Stimulated activated CD8-positive, alpha-beta memory T cell treated with anti-CD3 and anti-CD28 coated beads, Interleukin-15, amount 100 ng/mL, for 48 hours (primary cell): ENCODE measurements around the gene KIAA0232.
A peak's percentile ranks its signal among the peaks of the same experiment; 100 is the strongest.

ENCODE experiments used
- DNase-seq, 2 donors: peaks; one replicate each; pipeline ENCODE4 v3.0.0-alpha.2; 2020; ENCODE audit warnings: low read depth in 2 of 2

KIAA0232 gene

GRCh38 chr4:6782147-6782845 lies at the start of gene KIAA0232:
TSS of gene KIAA0232 (plus strand) at chr4:6782727. CDS start at chr4:6824454, 41,727 bp downstream.
- peak; percentile 81 to 85 for DNase-seq

GRCh38 chr4:6733358-6734164 lies 49.0 kb upstream of the KIAA0232 start:
- DNase-seq = no peak

- no peak for DNase-seq
Observed at GRCh38 chr4:6734165-6734786, 48.3 kb upstream of the KIAA0232 start.

GRCh38 chr4:6739920-6740319 lies 42.6 kb upstream of the KIAA0232 start:
- no peak for DNase-seq

GRCh38 chr4:6740347-6740746 lies 42.2 kb upstream of the KIAA0232 start:
- DNase-seq = no peak

- no peak for DNase-seq
Observed at GRCh38 chr4:6742507-6742906, 40.0 kb upstream of the KIAA0232 start.

GRCh38 chr4:6742989-6743388 lies 39.5 kb upstream of the KIAA0232 start:
- no peak for DNase-seq

- no peak for DNase-seq
Observed at GRCh38 chr4:6746721-6747293, 35.7 kb upstream of the KIAA0232 start.

GRCh38 chr4:6747294-6748051 lies 35.1 kb upstream of the KIAA0232 start:
- no peak for DNase-seq

GRCh38 chr4:6748286-6748685 lies 34.2 kb upstream of the KIAA0232 start:
- DNase-seq = no peak

GRCh38 chr4:6749340-6750171 lies 33.0 kb upstream of the KIAA0232 start:
- no peak for DNase-seq

GRCh38 chr4:6750286-6751221 lies 32.0 kb upstream of the KIAA0232 start:
- DNase-seq = no peak

GRCh38 chr4:6751611-6752485 lies 30.7 kb upstream of the KIAA0232 start:
- DNase-seq = no peak

GRCh38 chr4:6752486-6752829 lies 30.1 kb upstream of the KIAA0232 start:
- DNase-seq = no peak

- DNase-seq = no peak
Observed at GRCh38 chr4:6753103-6753560, 29.4 kb upstream of the KIAA0232 start.

- no peak for DNase-seq
Observed at GRCh38 chr4:6753891-6754290, 28.6 kb upstream of the KIAA0232 start.

GRCh38 chr4:6754481-6755087 lies 27.9 kb upstream of the KIAA0232 start:
- no peak for DNase-seq

- no peak for DNase-seq
Observed at GRCh38 chr4:6755088-6755753, 27.3 kb upstream of the KIAA0232 start.
